HL-60 (cell line): Measurements from ENCODE around the gene CHN1.

Experiments
- GABPA ChIP-seq: IDR thresholded peaks from 2 replicates; pipeline ENCODE4 v1.6.1; 2012; ENCODE audit warnings: low read depth
- POLR2AphosphoS5 ChIP-seq: IDR thresholded peaks from 2 replicates; pipeline ENCODE4 v1.6.1; 2012; ENCODE audit warnings: low read depth
- TF ChIP-seq, protein P1 (sequence below): IDR thresholded peaks from one replicate; pipeline ENCODE4 v1.5.1; 2011; ENCODE audit warnings: low read length, control low read depth, inconsistent platforms; ENCODE audit not compliant: insufficient read depth

- TF ChIP-seq, protein P1, sequence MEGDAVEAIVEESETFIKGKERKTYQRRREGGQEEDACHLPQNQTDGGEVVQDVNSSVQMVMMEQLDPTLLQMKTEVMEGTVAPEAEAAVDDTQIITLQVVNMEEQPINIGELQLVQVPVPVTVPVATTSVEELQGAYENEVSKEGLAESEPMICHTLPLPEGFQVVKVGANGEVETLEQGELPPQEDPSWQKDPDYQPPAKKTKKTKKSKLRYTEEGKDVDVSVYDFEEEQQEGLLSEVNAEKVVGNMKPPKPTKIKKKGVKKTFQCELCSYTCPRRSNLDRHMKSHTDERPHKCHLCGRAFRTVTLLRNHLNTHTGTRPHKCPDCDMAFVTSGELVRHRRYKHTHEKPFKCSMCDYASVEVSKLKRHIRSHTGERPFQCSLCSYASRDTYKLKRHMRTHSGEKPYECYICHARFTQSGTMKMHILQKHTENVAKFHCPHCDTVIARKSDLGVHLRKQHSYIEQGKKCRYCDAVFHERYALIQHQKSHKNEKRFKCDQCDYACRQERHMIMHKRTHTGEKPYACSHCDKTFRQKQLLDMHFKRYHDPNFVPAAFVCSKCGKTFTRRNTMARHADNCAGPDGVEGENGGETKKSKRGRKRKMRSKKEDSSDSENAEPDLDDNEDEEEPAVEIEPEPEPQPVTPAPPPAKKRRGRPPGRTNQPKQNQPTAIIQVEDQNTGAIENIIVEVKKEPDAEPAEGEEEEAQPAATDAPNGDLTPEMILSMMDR: no peak
- TF ChIP-seq GABPA: no peak
- TF ChIP-seq POLR2AphosphoS5: no peak
Measured at GRCh38 chr2:174766271-174766670, 238.9 kb downstream of the CHN1 start.
